ENCODE results near the gene PIEZO1. TPM values are rescaled to one million over a fixed set of nuclear protein-coding genes. Genes with fewer than 3 reads are reported as not detected.
A peak's percentile ranks its signal among the peaks of the same experiment; 100 is the strongest.

PIEZO1 gene
- total and polyA plus RNA-seq, 9 of the 15 experiments (the other 6 are each of a cell fraction or from before 2014, with no cell fraction given), result 3.6 to 432 (median 131) TPM

- Histone ChIP-seq H3K4me2 (ENCODE audit: insufficient read depth, low read length) (peak overlapping the region; percentile 81), H3K9ac (ENCODE audit: insufficient read depth in 1 of 2, low read depth in 2 of 2, low read length in 2 of 2) (peak overlapping the region; percentile 71 to 95), H3K36me3 (ENCODE audit: control insufficient read depth, insufficient read depth, low read length) (peaks cover 67% of the 10 kb centered on the region), H3K9me1 (ENCODE audit: control insufficient read depth, insufficient read depth, low read length) (peaks cover 12% of the 10 kb centered on the region), H3K27ac (ENCODE audit: extremely low read depth, low read depth, low read length) (peak overlapping the region; percentile 91), H3K4me3 (peak overlapping the region; percentile 38), H3K27me3 (ENCODE audit: control insufficient read depth in 2 of 2, insufficient read depth in 2 of 2, low read length in 2 of 2) (no peaks in the 10 kb centered on the region), H2AFZ (ENCODE audit: low read depth, low read length) (no peak overlapping the region), H4K20me1 (replicated peaks; ENCODE audit: control insufficient read depth, insufficient read depth, low read length) (peaks cover 31% of the 10 kb centered on the region), H3K9me3 (replicated peaks; ENCODE audit: control insufficient read depth, insufficient read depth, low read depth, low read length) (no peaks in the 10 kb centered on the region), H3K79me2 (ENCODE audit: control insufficient read depth, insufficient read depth, low read length) (peaks cover 99% of the 10 kb centered on the region), H3K4me1 (replicated peaks in 1 of 2; ENCODE audit: control insufficient read depth in 2 of 2, insufficient read depth in 2 of 2, low read length in 2 of 2) (peaks cover 75 to 100% of the 10 kb centered on the region in 2 experiments)
- 1% methylated on average over 34 of the region's 41 CpGs for WGBS (ENCODE audit: insufficient coverage, low coverage, missing lambda C conversion rate)
- ChIA-PET CTCF (ENCODE audit: low intra/inter-chr PET ratio) (interaction anchor here (0.6 kb wide), 1 partner anchor 17 kb away, joined by 4 read pairs; no protein-coding TSS in a partner anchor), POLR2A (interaction anchor here (0.6 to 7.2 kb wide), 11 partner anchors 8 to 219 kb away, joined by 3 to 124 read pairs (median 5); partner anchors contain the start of gene APRT)
- in situ Hi-C loops (cut with MboI), result no loop called here
- DNase-seq (ENCODE audit: extremely low read depth in 1 of 4, low spot score in 3 of 4), result peak; percentile 67 to 98 (median 80)
- ATAC-seq, result peak; percentile 80
- peak; percentile 95 for FAIRE-seq
- BruUV-seq (replicated peaks), result TSS peak; percentile 32
- intact Hi-C loops (cut with micrococcal nuclease), result loop anchor here (1.0 to 5.0 kb wide), 3 partner anchors 10 to 83 kb away; partner anchors contain the start of genes PIEZO1 and SNAI3
- TF ChIP-seq TAF1 (IDR thresholded peaks at IDR 0.05; ENCODE audit: control insufficient read depth, extremely low read depth, insufficient read depth, low read length, severe bottlenecking) (peak; percentile 60), ZNF184 (CRISPR knock-in tag; IDR thresholded peaks at IDR 0.05) (no peak), ETV6 (IDR thresholded peaks at IDR 0.05; ENCODE audit: borderline replicate concordance in 1 of 2, low read depth in 2 of 2, low read length in 1 of 2) (no peak), ETV6 (CRISPR knock-in tag; IDR thresholded peaks at IDR 0.05; ENCODE audit: borderline replicate concordance) (no peak), DNMT1 (IDR thresholded peaks at IDR 0.05) (no peak), PATZ1 (CRISPR knock-in tag; IDR thresholded peaks at IDR 0.05; ENCODE audit: borderline replicate concordance) (0 out of 2 replicates have a peak, but pooled peaks have one; percentile 23), RREB1 (CRISPR knock-in tag; IDR thresholded peaks at IDR 0.05) (peak; percentile 67; the same call in 1 of the 2 replicates), SMAD1 (IDR thresholded peaks at IDR 0.05; ENCODE audit: low read depth, low read length, partially characterized antibody) (peak; percentile 91), RB1 (IDR thresholded peaks at IDR 0.05; ENCODE audit: low read depth) (no peak), GABPB2 (CRISPR knock-in tag; conservative IDR thresholded peaks at IDR 0.05) (no peak), ASH1L (IDR thresholded peaks at IDR 0.05; ENCODE audit: borderline replicate concordance, low read depth, partially characterized antibody) (no peak), MAFG (tag; conservative IDR thresholded peaks at IDR 0.05) (no peak), ZNF444 (CRISPR knock-in tag; IDR thresholded peaks at IDR 0.05) (no peak)
These were observed 14.3 kb downstream of the PIEZO1 start for GRCh38 chr16:88770461-88771293.
